GM12801 (cell line): ENCODE measurements around the gene ABAT.

ENCODE experiments used
- TF ChIP-seq, protein P1 (sequence below): IDR thresholded peaks from one replicate; pipeline ENCODE4 v1.5.1; 2011; ENCODE audit warnings: control low read depth; ENCODE audit not compliant: insufficient read length; ENCODE audit errors: extremely low read depth

ABAT gene

DNA sequence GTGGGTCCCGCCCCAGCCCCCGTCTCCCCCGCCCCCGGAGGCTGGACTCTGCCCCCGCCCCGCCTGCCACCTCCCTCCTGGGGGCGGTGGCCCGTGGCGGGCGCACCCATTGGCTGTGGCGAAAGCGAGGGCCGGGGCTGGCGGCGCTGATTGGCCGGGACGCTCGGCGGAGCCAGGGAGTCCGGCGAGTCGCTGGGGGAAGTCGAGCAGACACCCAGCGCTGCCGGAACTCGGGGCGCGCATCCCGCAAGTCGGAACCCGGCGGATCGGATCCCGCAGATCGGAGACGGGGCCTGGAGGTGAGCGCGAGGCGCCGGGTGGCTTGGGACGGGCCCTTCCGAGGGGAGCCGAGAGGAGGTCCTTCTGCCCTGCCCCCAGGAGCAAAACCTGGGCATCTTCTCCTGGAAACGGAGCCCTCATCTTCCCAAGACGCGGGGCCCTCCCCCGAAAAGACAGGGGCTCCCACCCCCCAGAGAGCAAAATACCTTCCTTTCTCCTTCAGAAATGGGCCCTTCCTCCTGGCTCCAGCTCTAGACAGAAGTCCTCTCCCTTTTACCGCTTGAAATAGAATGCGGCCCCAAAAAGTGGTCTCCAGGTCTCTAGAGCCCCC lies at the start of gene ABAT:
Gene ABAT (plus strand): TSS at position 205 of the 610 bp plus-strand sequence. CDS start 61,123 bp downstream, outside the sequence.
- TF ChIP-seq, protein P1, sequence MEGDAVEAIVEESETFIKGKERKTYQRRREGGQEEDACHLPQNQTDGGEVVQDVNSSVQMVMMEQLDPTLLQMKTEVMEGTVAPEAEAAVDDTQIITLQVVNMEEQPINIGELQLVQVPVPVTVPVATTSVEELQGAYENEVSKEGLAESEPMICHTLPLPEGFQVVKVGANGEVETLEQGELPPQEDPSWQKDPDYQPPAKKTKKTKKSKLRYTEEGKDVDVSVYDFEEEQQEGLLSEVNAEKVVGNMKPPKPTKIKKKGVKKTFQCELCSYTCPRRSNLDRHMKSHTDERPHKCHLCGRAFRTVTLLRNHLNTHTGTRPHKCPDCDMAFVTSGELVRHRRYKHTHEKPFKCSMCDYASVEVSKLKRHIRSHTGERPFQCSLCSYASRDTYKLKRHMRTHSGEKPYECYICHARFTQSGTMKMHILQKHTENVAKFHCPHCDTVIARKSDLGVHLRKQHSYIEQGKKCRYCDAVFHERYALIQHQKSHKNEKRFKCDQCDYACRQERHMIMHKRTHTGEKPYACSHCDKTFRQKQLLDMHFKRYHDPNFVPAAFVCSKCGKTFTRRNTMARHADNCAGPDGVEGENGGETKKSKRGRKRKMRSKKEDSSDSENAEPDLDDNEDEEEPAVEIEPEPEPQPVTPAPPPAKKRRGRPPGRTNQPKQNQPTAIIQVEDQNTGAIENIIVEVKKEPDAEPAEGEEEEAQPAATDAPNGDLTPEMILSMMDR, result no peak

DNA sequence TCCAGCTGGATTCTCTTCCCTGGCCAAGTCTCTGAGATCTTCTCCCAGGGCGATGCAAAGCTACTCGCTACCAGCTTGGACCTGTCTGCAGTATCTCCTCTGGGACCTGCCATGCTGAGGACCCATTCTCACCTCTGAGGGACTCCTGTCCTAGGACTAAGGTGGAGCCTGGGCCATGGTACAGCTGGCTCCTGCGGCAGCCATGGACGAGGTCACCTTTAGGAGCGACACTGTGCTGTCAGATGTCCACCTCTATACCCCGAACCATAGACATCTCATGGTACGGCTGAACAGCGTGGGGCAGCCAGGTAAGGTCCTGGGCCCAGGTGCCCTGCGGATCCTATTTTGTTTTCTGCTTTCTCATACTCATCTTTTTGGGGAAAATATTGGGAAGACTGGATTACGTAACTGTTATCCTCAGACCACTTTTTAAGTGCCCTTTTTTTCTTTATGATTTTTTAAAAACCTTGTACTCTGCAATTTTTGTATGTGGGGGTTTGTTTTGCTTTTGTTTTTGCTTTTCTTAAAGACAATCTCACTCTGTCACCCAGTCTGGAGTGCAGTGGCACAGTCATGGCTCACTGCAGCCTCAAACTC lies 48.8 kb upstream of the ABAT start:
- TF ChIP-seq, protein P1, result no peak

DNA sequence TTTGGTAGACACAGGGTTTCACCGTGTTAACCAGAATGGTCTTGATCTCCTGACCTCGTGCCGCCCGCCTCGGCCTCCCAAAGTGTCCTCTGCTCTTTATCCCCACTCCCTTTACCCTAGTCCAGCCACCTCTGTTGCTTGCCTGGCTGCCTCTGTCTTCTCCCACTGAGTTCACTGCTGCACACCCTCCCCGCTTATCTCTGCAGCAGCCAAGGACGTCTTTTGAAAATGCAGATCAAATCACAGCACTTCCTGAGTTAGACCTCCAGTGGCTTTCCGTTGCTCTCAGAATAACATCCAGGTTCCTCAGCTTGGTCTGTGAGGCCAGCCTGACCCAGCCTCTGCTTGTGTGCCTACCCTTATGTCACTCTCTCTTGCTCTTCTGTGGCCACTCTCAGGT lies 47.5 kb upstream of the ABAT start:
- TF ChIP-seq, protein P1, result no peak

DNA sequence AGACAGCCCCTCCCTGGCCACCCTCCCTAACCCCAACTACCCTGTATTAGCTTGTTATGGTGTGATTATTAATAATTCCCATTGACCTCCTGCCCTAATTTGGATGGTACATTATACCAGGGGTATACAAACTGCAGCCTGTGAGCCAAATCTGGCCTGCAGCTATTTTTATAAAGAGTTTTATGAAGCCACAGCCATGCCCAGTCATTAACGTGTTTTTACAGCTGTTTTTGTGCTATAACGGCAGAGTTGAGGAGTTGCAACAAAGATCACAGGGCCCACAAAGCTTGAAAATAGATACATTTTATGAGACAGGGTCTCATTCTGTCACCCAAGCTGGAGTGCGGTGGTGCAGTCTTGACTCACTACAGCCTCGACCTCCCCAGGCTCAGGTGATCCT lies 47.0 kb upstream of the ABAT start:
- TF ChIP-seq, protein P1, result no peak

DNA sequence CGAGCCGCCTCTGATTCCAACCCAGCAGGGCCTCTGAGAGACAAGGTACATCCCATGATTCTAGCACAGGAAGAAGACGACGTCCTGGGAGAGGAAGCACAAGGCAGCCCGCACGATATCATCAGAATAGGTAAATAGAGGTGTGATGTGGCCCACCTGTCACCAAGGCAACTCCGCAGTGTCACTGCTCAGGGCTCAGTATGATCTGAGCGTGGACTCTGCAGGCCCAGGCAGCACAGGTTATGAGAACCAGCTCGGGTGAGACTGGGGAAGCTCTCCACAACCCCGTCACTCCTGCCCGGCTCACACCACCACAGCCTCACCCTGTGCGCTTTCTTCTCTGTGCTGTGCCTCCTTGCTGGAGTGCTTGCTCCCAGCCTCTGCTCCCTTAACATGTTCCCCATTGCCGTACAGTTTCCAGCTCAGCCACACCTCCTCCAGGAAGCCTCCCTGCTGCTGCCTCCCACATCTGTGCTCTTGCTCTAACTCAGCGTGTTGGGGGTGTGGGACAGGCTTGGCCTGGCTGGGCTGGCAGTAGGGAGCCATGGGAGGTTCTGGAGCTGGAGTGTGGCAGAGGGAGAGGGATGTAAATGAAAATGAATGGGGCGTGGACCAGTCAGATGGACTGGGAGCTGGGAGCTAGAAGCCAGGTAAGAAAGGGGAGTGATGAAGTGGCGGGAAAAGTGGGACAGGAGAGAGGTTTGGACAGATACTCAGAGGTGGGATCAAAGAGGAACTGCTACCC lies 45.3 kb upstream of the ABAT start:
- TF ChIP-seq, protein P1, result no peak

DNA sequence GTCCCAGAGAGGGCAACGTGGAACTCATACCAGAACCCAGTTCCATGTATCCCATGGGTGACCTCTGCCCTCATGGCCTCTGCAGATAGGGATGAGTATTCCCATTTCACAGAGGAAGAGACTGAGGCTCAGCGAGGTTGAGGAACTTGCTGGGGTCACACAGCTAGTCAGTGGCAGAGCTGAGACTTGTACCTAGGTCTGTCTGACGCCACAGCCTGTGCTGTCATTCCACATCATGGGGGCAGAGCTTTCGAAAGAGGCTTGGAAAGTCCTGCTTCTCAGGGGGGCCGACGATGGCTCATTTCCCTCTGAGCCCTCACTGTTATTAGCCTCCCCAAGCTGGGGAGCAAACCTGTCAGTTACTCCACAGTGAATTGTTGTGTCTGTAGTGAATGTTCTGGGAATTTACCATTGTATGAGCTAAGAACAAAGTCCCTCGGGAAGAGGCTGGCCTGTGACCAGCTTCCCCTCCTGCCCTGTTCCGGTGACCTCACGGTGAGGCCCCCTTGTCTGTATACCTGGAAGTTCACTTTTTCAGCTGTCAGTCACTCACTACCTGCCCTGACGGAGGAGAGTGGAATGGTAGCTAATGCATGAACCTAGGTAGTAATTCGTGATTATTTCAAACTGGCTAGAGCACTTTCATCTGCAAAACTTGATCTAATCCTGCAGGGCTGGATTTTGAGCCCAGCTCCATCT lies 44.0 kb upstream of the ABAT start:
- TF ChIP-seq, protein P1, result no peak

DNA sequence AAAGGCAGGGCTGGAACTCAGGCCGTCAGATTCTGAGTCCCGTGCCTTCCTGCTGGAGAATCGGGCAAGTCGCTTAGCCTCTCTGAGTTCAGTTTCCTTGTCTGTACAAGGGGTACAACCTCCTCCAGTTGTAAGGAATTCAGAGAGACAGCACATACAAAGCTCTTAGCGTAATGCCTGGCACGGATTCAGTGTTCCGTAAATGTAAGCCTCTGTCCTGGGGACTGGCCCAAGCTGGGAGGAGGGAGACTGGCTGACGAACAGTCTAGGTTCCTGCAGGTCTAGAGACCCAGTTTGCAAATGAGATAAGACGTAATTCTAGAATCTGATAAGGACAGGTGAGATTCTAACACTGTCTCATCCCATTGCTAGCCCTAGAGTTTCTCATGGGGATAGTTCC lies 43.0 kb upstream of the ABAT start:
- TF ChIP-seq, protein P1, result no peak
